Neuronal stem cell (in vitro differentiated cells): Measurements from ENCODE around the gene RASA3.
A peak's percentile ranks its signal among the peaks of the same experiment; 100 is the strongest.

Source experiments
- DNase-seq: peaks from one replicate; pipeline ENCODE4 v3.0.0-alpha.2; 2013; ENCODE audit warnings: low spot score
- H2AFZ ChIP-seq: one replicate; pipeline ENCODE4 v1.6.1; 2013; ENCODE audit warnings: mild to moderate bottlenecking, low read length, inconsistent platforms
- H2AK5ac ChIP-seq: 2 replicates; pipeline ENCODE4 v1.6.1; 2013; ENCODE audit warnings: low read depth, mild to moderate bottlenecking, inconsistent platforms, low read length, moderate library complexity, mixed read lengths
- H2BK120ac ChIP-seq: 2 replicates; pipeline ENCODE4 v1.6.1; 2013; ENCODE audit warnings: low read depth, mild to moderate bottlenecking, inconsistent platforms, low read length, moderate library complexity, mixed read lengths
- H2BK12ac ChIP-seq: one replicate; pipeline ENCODE4 v1.6.1; 2013; ENCODE audit warnings: low read length, inconsistent platforms
- H2BK15ac ChIP-seq: 2 replicates; pipeline ENCODE4 v1.6.1; 2013; ENCODE audit warnings: mild to moderate bottlenecking, low read length, inconsistent platforms, mixed read lengths
- H2BK5ac ChIP-seq: one replicate; pipeline ENCODE4 v1.6.1; 2013; ENCODE audit warnings: inconsistent platforms, mild to moderate bottlenecking, low read length, moderate library complexity
- H3K14ac ChIP-seq: one replicate; pipeline ENCODE4 v1.6.1; 2013; ENCODE audit warnings: low read length, inconsistent platforms
- H3K18ac ChIP-seq: 2 replicates; pipeline ENCODE4 v1.6.1; 2013; ENCODE audit warnings: low read length, inconsistent platforms
- H3K23ac ChIP-seq: 2 replicates; pipeline ENCODE4 v1.6.1; 2013; ENCODE audit warnings: low read depth, mild to moderate bottlenecking, mixed read lengths, low read length, inconsistent platforms; ENCODE audit not compliant: poor library complexity
- H3K27ac ChIP-seq: replicated peaks from 3 replicates; pipeline ENCODE4 v1.5.1; 2013; ENCODE audit warnings: low read length, inconsistent platforms
- H3K27me3 ChIP-seq, 3 experiments: 2 replicates each; pipeline ENCODE4 v1.6.1; 2013; ENCODE audit warnings: low read length in 3 of 3, mild to moderate bottlenecking in 2 of 3, inconsistent platforms in 1 of 3, low read depth in 1 of 3, mixed read lengths in 1 of 3, moderate library complexity in 1 of 3; ENCODE audit not compliant: control insufficient read depth in 3 of 3, insufficient read depth in 3 of 3
- H3K36me3 ChIP-seq, 2 donors: replicated peaks in 1 of 2; 2 replicates each; pipeline ENCODE4 v1.6.1; 2013; ENCODE audit warnings: low read length in 2 of 2; ENCODE audit not compliant: control insufficient read depth in 2 of 2, insufficient read depth in 2 of 2
- H3K4ac ChIP-seq: 2 replicates; pipeline ENCODE4 v1.6.1; 2013; ENCODE audit warnings: inconsistent platforms, mild to moderate bottlenecking, low read length, moderate library complexity
- H3K4me1 ChIP-seq, 2 donors: 1 replicate in 1 of 2; 2 replicates in 1 of 2; pipeline ENCODE4 v1.6.1; 2013; ENCODE audit warnings: low read length in 2 of 2, low read depth in 1 of 2; ENCODE audit not compliant: control insufficient read depth in 2 of 2, insufficient read depth in 1 of 2
- H3K4me2 ChIP-seq: one replicate; pipeline ENCODE4 v1.6.1; 2013; ENCODE audit warnings: mild to moderate bottlenecking, low read length, inconsistent platforms; ENCODE audit not compliant: insufficient read depth, poor library complexity, severe bottlenecking
- H3K4me3 ChIP-seq, 2 donors: 2 replicates each; pipeline ENCODE4 v1.5.1; 2013; ENCODE audit warnings: low read length in 2 of 2, mild to moderate bottlenecking in 2 of 2, inconsistent platforms in 1 of 2, moderate library complexity in 1 of 2
- H3K79me1 ChIP-seq: one replicate; pipeline ENCODE4 v1.6.1; 2013; ENCODE audit warnings: low read depth, mild to moderate bottlenecking, inconsistent platforms, low read length, moderate library complexity
- H3K9ac ChIP-seq: one replicate; pipeline ENCODE4 v1.6.1; 2013; ENCODE audit warnings: mild to moderate bottlenecking, low read depth, low read length, inconsistent platforms; ENCODE audit not compliant: poor library complexity
- H3K9me3 ChIP-seq, 2 donors: replicated peaks in 1 of 2; 2 replicates each; pipeline versions ENCODE3 to v1.6.1; 2013; ENCODE audit warnings: low read length in 2 of 2, mild to moderate bottlenecking in 2 of 2, inconsistent platforms in 1 of 2, low read depth in 1 of 2, mixed read lengths in 1 of 2, moderate library complexity in 1 of 2; ENCODE audit not compliant: control insufficient read depth in 2 of 2, insufficient read depth in 1 of 2
- H4K8ac ChIP-seq: one replicate; pipeline ENCODE4 v1.6.1; 2013; ENCODE audit warnings: low read depth, mild to moderate bottlenecking, inconsistent platforms, low read length, moderate library complexity
- H4K91ac ChIP-seq: one replicate; pipeline ENCODE4 v1.6.1; 2013; ENCODE audit warnings: low read length, low read depth, mild to moderate bottlenecking, inconsistent platforms; ENCODE audit not compliant: poor library complexity
- WGBS, 2 donors: extraction: QIAGEN DNeasy Blood & Tissue Kit; methylation state at CpG; one replicate each; pipeline ENCODE4 v1.1.7; 2013; ENCODE audit warnings: missing lambda C conversion rate in 2 of 2, mixed read lengths in 1 of 2; ENCODE audit not compliant: insufficient read length in 2 of 2, insufficient replicate concordance in 1 of 2; ENCODE audit errors: extremely low coverage in 2 of 2; 5-methylcytosine and 5-hydroxymethylcytosine counted together

The RASA3 gene

DNA sequence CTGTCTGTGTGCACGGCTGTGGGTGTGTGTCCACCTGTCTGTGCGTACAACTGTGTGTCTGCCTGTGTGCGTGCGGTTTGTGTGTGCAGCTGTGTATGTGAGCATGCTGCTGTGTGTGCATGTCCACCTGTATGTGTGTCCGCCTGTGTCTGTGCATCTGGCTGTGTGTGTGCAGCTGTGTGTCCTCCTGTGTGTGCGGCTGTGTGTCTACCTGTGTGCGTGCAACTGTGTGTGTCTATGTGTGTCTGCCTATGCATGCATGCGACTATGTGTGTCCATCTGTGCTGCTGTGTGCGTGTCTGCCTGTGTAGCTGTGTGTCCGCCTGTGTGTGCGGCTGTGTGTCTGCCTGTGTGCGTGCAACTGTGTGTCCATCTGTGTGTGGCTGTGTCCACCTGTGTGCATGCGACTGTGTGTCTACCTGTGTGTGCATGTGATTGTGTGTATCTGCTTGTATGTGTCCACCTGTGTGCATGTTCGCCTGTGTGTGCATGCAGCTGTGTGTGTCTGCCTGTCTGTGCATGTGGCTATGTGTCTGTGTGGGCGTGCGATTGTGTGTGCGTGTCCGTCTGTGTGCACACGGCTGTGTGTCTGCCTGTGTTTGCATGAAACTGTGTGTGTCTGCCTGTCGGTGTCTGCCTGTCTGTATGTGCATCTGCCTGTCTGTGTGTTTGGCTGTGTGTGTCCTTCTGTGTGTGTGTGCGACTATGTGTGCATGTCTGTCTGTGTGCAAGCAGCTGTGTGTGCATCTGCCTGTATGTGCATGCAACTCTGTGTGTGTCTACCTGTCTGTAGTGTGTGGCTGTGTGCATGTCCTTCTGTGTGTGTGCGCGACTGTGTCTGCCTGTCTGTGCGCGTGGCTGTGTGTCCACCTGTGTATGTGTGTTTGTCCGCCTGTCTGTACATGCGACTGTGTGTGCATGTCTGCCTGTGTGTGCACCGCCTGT, 101.5 kb downstream of the RASA3 start:
- no peak overlapping the region for H2AFZ ChIP-seq
- H2BK12ac ChIP-seq: peak overlapping the region; percentile 95
- H3K79me1 ChIP-seq: peaks cover 7% of the 10 kb centered on the region
- peak overlapping the region; percentile 40 for H3K14ac ChIP-seq
- peak overlapping the region; percentile 27 for H3K4ac ChIP-seq
- H4K8ac ChIP-seq: peak overlapping the region; percentile 70
- peaks cover 0 to 9% of the 10 kb centered on the region in 2 donors for H3K9me3 ChIP-seq
- no peak for DNase-seq
- peak overlapping the region in 1 of 2 donors; percentile 55 for H3K4me3 ChIP-seq
- peak overlapping the region; percentile 83 for H4K91ac ChIP-seq
- H3K27ac ChIP-seq: peak overlapping the region; percentile 13
- H2AK5ac ChIP-seq: peak overlapping the region; percentile 88
- no CpG with 5 or more reads among the region's 28 CpGs for WGBS, 2 donors
- peak overlapping the region; percentile 60 for H2BK15ac ChIP-seq
- H3K9ac ChIP-seq: peak overlapping the region; percentile 65
- peak overlapping the region; percentile 93 for H3K18ac ChIP-seq
- H3K4me1 ChIP-seq: peaks cover 33 to 41% of the 10 kb centered on the region in 2 donors
- no peak overlapping the region for H3K4me2 ChIP-seq
- peak overlapping the region; percentile 81 for H3K23ac ChIP-seq
- H2BK5ac ChIP-seq: no peak overlapping the region
- H3K27me3 ChIP-seq: peaks cover 0 to 2% (median 0%) of the 10 kb centered on the region in 3 experiments
- no peak overlapping the region for H2BK120ac ChIP-seq
- H3K36me3 ChIP-seq: peaks cover 6 to 35% of the 10 kb centered on the region in 2 donors

GRCh38 chr13:114029866-114030625, 102.4 kb downstream of the RASA3 start:
- no peak overlapping the region for H3K4me3 ChIP-seq
- DNase-seq: no peak
- H3K9me3 ChIP-seq: peaks cover 0 to 9% of the 10 kb centered on the region in 2 donors
- H3K27me3 ChIP-seq: peaks cover 0 to 2% (median 0%) of the 10 kb centered on the region in 3 experiments
- H3K79me1 ChIP-seq: peaks cover 7% of the 10 kb centered on the region
- peak overlapping the region; percentile 14 for H3K14ac ChIP-seq
- H2BK12ac ChIP-seq: peak overlapping the region; percentile 95
- H2BK120ac ChIP-seq: no peak overlapping the region
- peak overlapping the region; percentile 95 for H3K4ac ChIP-seq
- peaks cover 6 to 40% of the 10 kb centered on the region in 2 donors for H3K36me3 ChIP-seq
- H2AFZ ChIP-seq: no peak overlapping the region
- H3K9ac ChIP-seq: peak overlapping the region; percentile 65
- no peak overlapping the region for H4K91ac ChIP-seq
- H3K27ac ChIP-seq: no peak overlapping the region
- H3K4me2 ChIP-seq: no peak overlapping the region
- H4K8ac ChIP-seq: no peak overlapping the region
- no CpG with 5 or more reads among the region's 23 CpGs for WGBS, 2 donors
- peak overlapping the region; percentile 5 for H2AK5ac ChIP-seq
- H3K23ac ChIP-seq: peak overlapping the region; percentile 81
- peak overlapping the region; percentile 60 for H2BK15ac ChIP-seq
- H3K18ac ChIP-seq: peak overlapping the region; percentile 19
- H3K4me1 ChIP-seq: peaks cover 32 to 41% of the 10 kb centered on the region in 2 donors
- peak overlapping the region; percentile 94 for H2BK5ac ChIP-seq

- Histone ChIP-seq H2BK5ac (no peak overlapping the region), H2BK120ac (peak overlapping the region; percentile 16), H3K18ac (peak overlapping the region; percentile 69), H3K9me3 (peaks cover 0 to 9% of the 10 kb centered on the region in 2 donors), H3K27me3 (peaks cover 0 to 2% (median 0%) of the 10 kb centered on the region in 3 experiments), H4K91ac (no peak overlapping the region), H3K36me3 (peaks cover 6 to 62% of the 10 kb centered on the region in 2 donors), H3K9ac (no peak overlapping the region), H3K4me1 (peaks cover 23 to 32% of the 10 kb centered on the region in 2 donors), H3K4ac (peak overlapping the region; percentile 46), H3K14ac (no peak overlapping the region), H2AK5ac (peak overlapping the region; percentile 41), H2AFZ (no peak overlapping the region), H2BK12ac (no peak overlapping the region), H3K4me2 (no peak overlapping the region), H4K8ac (no peak overlapping the region), H3K79me1 (peaks cover 7% of the 10 kb centered on the region), H3K27ac (no peak overlapping the region), H3K4me3 (peak overlapping the region in 1 of 2 donors; percentile 11), H3K23ac (peak overlapping the region; percentile 37), H2BK15ac (peak overlapping the region; percentile 90)
- no peak for DNase-seq
- WGBS, 2 donors: no CpG with 5 or more reads among the region's 21 CpGs
Measured at GRCh38 chr13:114027826-114028225, 104.6 kb downstream of the RASA3 start.
